PC-9 (cell line): ENCODE results near the gene PERCC1. TPM values are rescaled to one million over a fixed set of nuclear protein-coding genes. Genes with fewer than 3 reads are reported as not detected.

Experiments
- BruUV-seq: library from RNA; stranded (reverse); fragments of 400-500 nt; replicated peaks from 2 replicates; lab custom pipeline; 2021; lab: Mats Ljungman, UMichigan
- CTCF ChIA-PET: fragments of 300-600 bp; sonication (Branson Sonifier 250); formaldehyde crosslinking; loops from one replicate; lab custom pipeline; 2022; ENCODE audit warnings: antibody characterized with exemption; lab: Charles Lee
- POLR2A ChIA-PET: fragments of 300-600 bp; sonication (Branson Sonifier 250); formaldehyde crosslinking; loops from one replicate; lab custom pipeline; 2022; ENCODE audit warnings: antibody characterized with exemption; ENCODE audit not compliant: unreplicated experiment; lab: Charles Lee
- DNase-seq, 2 experiments: peaks; one replicate each; pipeline versions ENCODE4 v3.0.0 to v3.0.0-alpha.2; 2015 to 2022; ENCODE audit warnings: mixed read lengths in 1 of 2
- H2AFZ ChIP-seq: fragments of 200-600 bp; sonication (generic); 2 replicates; pipeline ENCODE4 v1.8.1; 2017; ENCODE audit warnings: antibody characterized with exemption
- H3F3A ChIP-seq: fragments of 200-600 bp; sonication (generic); 2 replicates; pipeline ENCODE4 v1.8.1; 2017; ENCODE audit warnings: antibody characterized with exemption, mild to moderate bottlenecking, low read depth; ENCODE audit not compliant: insufficient read depth
- H3K27ac ChIP-seq: fragments of 200-600 bp; sonication (generic); 2 replicates; pipeline ENCODE4 v1.6.1; 2016; ENCODE audit warnings: mixed run types
- H3K27me3 ChIP-seq: fragments of 200-600 bp; sonication (generic); 2 replicates; pipeline ENCODE4 v1.6.1; 2016; ENCODE audit warnings: low read depth, mixed run types; ENCODE audit not compliant: insufficient read depth
- H3K36me3 ChIP-seq: fragments of 200-600 bp; sonication (generic); 2 replicates; pipeline ENCODE4 v1.6.1; 2016; ENCODE audit warnings: low read depth, mixed run types
- H3K4me1 ChIP-seq: fragments of 200-600 bp; sonication (generic); replicated peaks from 2 replicates; pipeline ENCODE4 v1.6.1; 2016; ENCODE audit warnings: mixed run types; ENCODE audit not compliant: insufficient read depth
- H3K4me2 ChIP-seq: fragments of 200-600 bp; sonication (generic); 2 replicates; pipeline ENCODE4 v1.6.1; 2017; ENCODE audit warnings: mixed run types
- H3K4me3 ChIP-seq: fragments of 200-600 bp; sonication (generic); 2 replicates; pipeline ENCODE4 v1.6.1; 2016; ENCODE audit warnings: mixed run types
- H3K79me2 ChIP-seq: fragments of 200-600 bp; sonication (generic); 2 replicates; pipeline ENCODE4 v1.6.1; 2017; ENCODE audit warnings: low read depth, mixed run types
- H3K9me2 ChIP-seq: fragments of 200-600 bp; sonication (generic); 2 replicates; pipeline ENCODE4 v1.8.1; 2017; ENCODE audit warnings: mild to moderate bottlenecking; ENCODE audit not compliant: insufficient read depth
- H3K9me3 ChIP-seq: fragments of 200-600 bp; sonication (generic); 2 replicates; pipeline ENCODE4 v1.8.1; 2016; ENCODE audit warnings: low read depth; ENCODE audit not compliant: insufficient read depth
- H4K20me1 ChIP-seq: fragments of 200-600 bp; sonication (generic); 2 replicates; pipeline ENCODE4 v1.8.1; 2017; ENCODE audit not compliant: insufficient read depth
- EZH2 ChIP-seq: fragments of 200-600 bp; sonication (generic); IDR thresholded peaks from 2 replicates; pipeline ENCODE4 v1.8.0; 2017; ENCODE audit warnings: antibody characterized with exemption, low read depth
- intact Hi-C: fragments of 100-400 bp; cut with micrococcal nuclease; formaldehyde crosslinking; loops from one replicate; pipeline ENCODE4 v1.10.0; 2022; ENCODE audit not compliant: unreplicated experiment
- total RNA-seq: library from RNA; stranded (reverse); gene quantifications from 2 replicates; pipeline ENCODE4 v1.2.3, GENCODE V29; 2021
- TF ChIP-seq, protein P1 (sequence below): fragments of 200-600 bp; sonication (generic); conservative IDR thresholded peaks from 2 replicates; pipeline ENCODE4 v1.6.1; 2017; ENCODE audit warnings: mixed run types, antibody characterized with exemption, mild to moderate bottlenecking, moderate library complexity

Gene PERCC1
- total RNA-seq, 1 experiment from 2014 or later: not detected

DNA sequence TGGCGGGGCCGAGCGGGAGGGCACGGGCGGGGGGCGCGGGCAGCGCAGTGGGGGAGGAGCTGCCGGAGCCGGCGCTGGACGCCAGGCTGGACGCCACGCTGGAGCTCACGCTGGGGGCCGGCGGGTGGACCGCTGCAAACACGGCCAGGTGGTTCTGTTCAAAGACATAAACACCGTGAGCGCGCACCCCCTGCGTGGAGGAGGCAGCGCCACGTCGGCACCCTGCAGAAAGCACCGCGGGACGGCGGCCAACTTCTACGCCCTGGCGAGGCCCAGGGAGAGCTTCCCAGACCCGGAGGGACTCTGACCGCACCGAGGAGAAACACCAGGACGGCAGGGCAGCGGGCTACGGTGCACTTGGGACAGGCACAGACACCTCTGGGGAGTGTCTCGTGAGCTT is 45.6 kb upstream of the PERCC1 start:
- no peak overlapping the region for H3K27ac ChIP-seq
- H3K9me2 ChIP-seq: no peaks in the 10 kb centered on the region
- intact Hi-C loops: no loop called here
- ChIA-PET POLR2A (interaction anchor here (1.0 kb wide), 1 partner anchor 147 kb away, joined by 5 read pairs; no protein-coding TSS in a partner anchor), CTCF (no interaction called here)
- peaks cover 17% of the 10 kb centered on the region; the same call in 1 of the 2 replicates for H3F3A ChIP-seq
- DNase-seq: no peak
- H3K9me3 ChIP-seq: no peaks in the 10 kb centered on the region
- H3K36me3 ChIP-seq: no peaks in the 10 kb centered on the region
- BruUV-seq: no TSS peak
- H3K4me2 ChIP-seq: no peak overlapping the region
- H3K27me3 ChIP-seq: no peaks in the 10 kb centered on the region
- TF ChIP-seq EZH2: no peak
- TF ChIP-seq, protein P1, sequence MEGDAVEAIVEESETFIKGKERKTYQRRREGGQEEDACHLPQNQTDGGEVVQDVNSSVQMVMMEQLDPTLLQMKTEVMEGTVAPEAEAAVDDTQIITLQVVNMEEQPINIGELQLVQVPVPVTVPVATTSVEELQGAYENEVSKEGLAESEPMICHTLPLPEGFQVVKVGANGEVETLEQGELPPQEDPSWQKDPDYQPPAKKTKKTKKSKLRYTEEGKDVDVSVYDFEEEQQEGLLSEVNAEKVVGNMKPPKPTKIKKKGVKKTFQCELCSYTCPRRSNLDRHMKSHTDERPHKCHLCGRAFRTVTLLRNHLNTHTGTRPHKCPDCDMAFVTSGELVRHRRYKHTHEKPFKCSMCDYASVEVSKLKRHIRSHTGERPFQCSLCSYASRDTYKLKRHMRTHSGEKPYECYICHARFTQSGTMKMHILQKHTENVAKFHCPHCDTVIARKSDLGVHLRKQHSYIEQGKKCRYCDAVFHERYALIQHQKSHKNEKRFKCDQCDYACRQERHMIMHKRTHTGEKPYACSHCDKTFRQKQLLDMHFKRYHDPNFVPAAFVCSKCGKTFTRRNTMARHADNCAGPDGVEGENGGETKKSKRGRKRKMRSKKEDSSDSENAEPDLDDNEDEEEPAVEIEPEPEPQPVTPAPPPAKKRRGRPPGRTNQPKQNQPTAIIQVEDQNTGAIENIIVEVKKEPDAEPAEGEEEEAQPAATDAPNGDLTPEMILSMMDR: no peak
- H2AFZ ChIP-seq: no peak overlapping the region
- no peak overlapping the region for H3K4me3 ChIP-seq
- no peaks in the 10 kb centered on the region for H3K79me2 ChIP-seq
- H3K4me1 ChIP-seq: 0 out of 2 replicates have a peak, but pooled peaks cover under 1% of the 10 kb centered on the region
- H4K20me1 ChIP-seq: no peaks in the 10 kb centered on the region

GRCh38 chr16:1387331-1387730 is 43.5 kb upstream of the PERCC1 start:
- H3K4me1 ChIP-seq: no peaks in the 10 kb centered on the region
- TF ChIP-seq EZH2: no peak
- H4K20me1 ChIP-seq: no peaks in the 10 kb centered on the region
- H3K4me3 ChIP-seq: no peak overlapping the region
- H3K36me3 ChIP-seq: no peaks in the 10 kb centered on the region
- H3F3A ChIP-seq: no peaks in the 10 kb centered on the region
- H3K4me2 ChIP-seq: no peak overlapping the region
- no peak for DNase-seq
- intact Hi-C loops: no loop called here
- H3K79me2 ChIP-seq: no peaks in the 10 kb centered on the region
- H3K27ac ChIP-seq: no peak overlapping the region
- H3K27me3 ChIP-seq: no peaks in the 10 kb centered on the region
- H3K9me3 ChIP-seq: no peaks in the 10 kb centered on the region
- H3K9me2 ChIP-seq: no peaks in the 10 kb centered on the region
- BruUV-seq: no TSS peak
- ChIA-PET POLR2A (no interaction called here), CTCF (interaction anchor here (0.6 kb wide), 1 partner anchor 1024 kb away, joined by 7 read pairs; no protein-coding TSS in a partner anchor)
- no peak overlapping the region for H2AFZ ChIP-seq

- Histone ChIP-seq H3K79me2 (no peaks in the 10 kb centered on the region), H3K27me3 (no peaks in the 10 kb centered on the region), H3K36me3 (no peaks in the 10 kb centered on the region), H3K4me3 (no peak overlapping the region), H2AFZ (no peak overlapping the region), H3K4me1 (no peaks in the 10 kb centered on the region), H3K27ac (no peak overlapping the region), H3K4me2 (no peak overlapping the region), H3K9me2 (no peaks in the 10 kb centered on the region), H3K9me3 (no peaks in the 10 kb centered on the region), H4K20me1 (no peaks in the 10 kb centered on the region), H3F3A (no peaks in the 10 kb centered on the region)
- no peak for DNase-seq
- no TSS peak for BruUV-seq
- ChIA-PET CTCF (no interaction called here), POLR2A (interaction anchor here (1.0 kb wide), 1 partner anchor 9 kb away, joined by 4 read pairs; no protein-coding TSS in a partner anchor)
- intact Hi-C loops: no loop called here
- TF ChIP-seq, protein P1: no peak
- TF ChIP-seq EZH2: no peak
These were observed 41.1 kb upstream of the PERCC1 start for GRCh38 chr16:1389762-1390161.
